ENCODE measurements around the gene ACER1.
A peak's percentile ranks its signal among the peaks of the same experiment; 100 is the strongest.
"Not testable (repeated sequence)": the region's sequence is repeated elsewhere in the genome, so short reads cannot be mapped to it uniquely, and the experiment has no call there.

The ACER1 gene

GRCh38 chr19:6333439-6333838 is at the start of gene ACER1:
ACER1 (minus strand) TSS chr19:6333612; CDS start chr19:6333551, 61 bp downstream.
- DNase-seq: no peak

GRCh38 chr19:6383188-6383587 is 49.8 kb upstream of the ACER1 start:
- no peak for DNase-seq

DNA sequence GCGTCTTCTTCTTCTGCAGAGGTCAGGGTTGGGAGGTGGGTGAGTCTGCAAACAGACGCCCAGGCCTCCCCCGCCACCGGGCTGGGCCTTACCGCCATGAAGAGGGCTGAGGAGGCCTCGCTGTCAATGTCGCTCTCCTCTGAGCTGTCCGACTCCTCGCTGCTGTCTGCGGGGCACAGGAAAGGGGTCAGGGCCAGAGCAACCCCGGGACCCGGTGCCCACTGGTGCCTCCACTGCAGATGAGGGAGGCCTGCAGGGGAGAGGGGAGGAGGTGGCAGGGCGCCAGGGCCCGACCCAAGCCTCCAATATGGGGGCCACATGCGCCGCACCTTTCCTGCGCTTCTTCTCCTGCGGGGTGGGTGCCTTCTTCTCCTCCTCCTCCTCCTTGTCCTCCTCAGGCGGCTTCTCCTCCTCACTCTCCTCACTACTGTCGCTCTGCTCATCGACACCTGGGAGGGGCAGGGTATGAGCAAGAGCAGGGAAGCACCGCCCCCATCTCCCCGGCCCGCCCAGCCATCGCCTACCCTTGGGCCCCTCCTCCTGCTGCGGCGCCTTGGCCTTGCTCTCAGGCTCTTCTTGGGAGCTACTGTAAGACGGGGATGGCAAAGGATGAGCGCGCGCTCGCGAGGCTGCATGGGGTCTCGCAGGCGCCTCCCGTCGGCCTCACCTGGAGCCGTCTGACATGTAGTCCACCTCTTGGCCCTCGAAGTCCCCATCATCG is 47.8 kb upstream of the ACER1 start:
- DNase-seq: no peak

- no peak for DNase-seq
These were observed 46.3 kb upstream of the ACER1 start for GRCh38 chr19:6379744-6380143.

GRCh38 chr19:6378486-6378885 is 45.1 kb upstream of the ACER1 start:
- DNase-seq: peak in 1 of 56 donors; percentile 8

GRCh38 chr19:6378041-6378440 is 44.6 kb upstream of the ACER1 start:
- no peak for DNase-seq

DNA sequence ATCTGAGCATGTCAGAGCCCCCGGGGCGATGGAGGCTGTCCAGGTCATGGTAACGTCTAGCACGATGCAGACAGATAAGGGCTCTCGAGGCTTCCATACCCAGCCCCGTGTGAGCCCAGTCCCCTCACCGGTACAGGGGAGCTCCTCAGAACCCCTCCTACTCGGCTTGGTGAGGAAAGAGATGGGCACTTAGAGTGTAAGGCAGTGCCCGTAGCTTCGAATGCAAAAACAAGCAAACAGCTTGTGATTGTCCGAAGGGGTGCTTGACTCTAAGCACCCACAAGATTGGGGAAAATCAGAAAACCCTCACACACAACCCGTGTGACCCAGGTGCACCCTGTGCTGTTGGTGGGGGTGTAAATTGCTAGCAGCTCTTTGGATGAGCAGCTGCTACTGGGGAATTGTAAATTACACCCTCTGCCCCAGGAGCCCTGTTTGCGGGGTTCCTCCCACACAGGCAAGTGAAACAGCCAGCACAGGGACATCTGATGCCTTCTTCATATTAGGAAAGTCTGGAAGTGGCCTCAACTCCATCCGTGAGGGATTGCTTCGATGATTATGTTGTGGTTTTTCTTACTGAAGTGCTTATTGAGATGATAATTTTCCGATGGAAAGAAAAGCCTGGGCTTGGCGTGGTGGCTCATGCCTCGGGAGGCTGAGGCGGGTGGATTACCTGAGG is 43.2 kb upstream of the ACER1 start:
- DNase-seq: peak in 1 of 56 donors; percentile 4

- DNase-seq: no peak
These were observed 42.1 kb upstream of the ACER1 start, which contains the start of gene PSPN for GRCh38 chr19:6375411-6376010. PSPN (minus strand) TSS chr19:6375933; CDS start chr19:6375849, 84 bp downstream.

DNA sequence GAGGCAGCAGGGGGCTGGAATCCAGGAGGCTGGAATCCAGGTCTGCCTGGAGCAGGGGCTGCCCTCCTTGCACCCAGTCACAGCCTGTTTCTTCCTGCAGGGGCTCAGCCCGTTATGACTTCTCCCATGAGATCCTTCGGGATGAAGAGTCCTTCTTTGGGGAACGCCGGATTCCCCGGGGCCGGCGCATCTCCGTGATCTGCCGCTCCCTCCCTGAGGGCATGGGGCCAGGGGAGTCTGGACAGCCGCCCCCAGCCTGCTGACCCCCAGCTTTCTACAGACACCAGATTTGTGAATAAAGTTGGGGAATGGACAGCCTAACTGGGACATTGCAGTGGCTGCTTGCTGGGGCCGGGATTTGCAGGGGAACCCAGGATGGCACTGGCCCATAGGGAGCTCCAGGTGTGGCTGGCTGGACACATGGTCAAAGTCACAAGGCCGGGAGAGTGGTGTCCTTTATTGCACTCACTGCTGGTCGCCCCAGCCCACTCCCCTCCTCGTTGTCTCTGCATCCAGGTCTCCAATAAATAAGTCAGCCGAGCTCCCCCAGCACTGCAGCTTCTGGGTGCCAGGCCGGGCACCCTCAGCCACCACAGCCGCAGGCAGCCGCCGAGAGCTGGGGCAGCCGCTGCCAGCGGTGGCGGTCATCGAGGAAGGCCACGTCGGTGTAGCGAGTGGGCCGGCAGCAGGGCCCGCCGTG is 41.4 kb upstream of the ACER1 start:
- DNase-seq: no peak

GRCh38 chr19:6374161-6374709 is 40.8 kb upstream of the ACER1 start:
- DNase-seq: no peak

DNA sequence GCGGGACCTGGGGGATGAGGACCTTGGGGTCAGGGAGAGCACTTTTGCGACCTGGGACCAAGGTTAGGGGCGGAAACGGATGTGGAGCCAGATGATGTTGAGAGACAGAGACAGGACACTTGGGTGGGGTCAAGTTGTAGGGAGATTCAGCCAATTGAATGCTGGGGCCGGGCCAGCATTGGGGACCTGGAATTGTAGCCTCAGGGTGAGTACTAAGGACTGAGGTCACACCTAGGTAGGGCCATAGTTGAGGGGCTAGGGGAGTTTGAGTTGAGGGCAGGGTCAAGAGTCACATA is 40.3 kb upstream of the ACER1 start:
- no peak for DNase-seq

GRCh38 chr19:6373096-6373812 is 39.8 kb upstream of the ACER1 start:
- peak; percentile 40 to 99 (median 96) for DNase-seq

GRCh38 chr19:6372594-6373095 is 39.2 kb upstream of the ACER1 start, which contains the start of gene ALKBH7:
ALKBH7 (plus strand) TSS chr19:6372794; CDS start chr19:6372821, 27 bp downstream.
- peak; percentile 80 to 99 (median 97) for DNase-seq

GRCh38 chr19:6364353-6364752 is 30.9 kb upstream of the ACER1 start:
- DNase-seq: no peak

GRCh38 chr19:6362351-6362801 is 29.0 kb upstream of the ACER1 start:
- DNase-seq: no peak

DNA sequence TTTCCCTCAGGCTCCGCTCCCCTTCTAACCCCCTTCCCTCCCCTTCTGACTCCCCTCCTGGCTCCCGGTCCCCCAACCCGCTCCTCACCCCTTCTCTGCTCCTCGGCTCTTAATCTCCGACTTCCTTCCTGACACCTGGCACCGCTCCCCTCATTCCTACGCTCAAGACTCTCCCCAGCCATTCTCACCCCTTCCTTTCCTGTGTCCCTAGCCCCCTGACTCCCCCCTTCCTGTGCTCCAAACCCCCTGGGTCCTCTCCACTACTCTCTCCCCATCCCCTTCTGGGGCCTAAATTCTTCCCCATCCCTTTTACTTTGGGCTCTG is 28.6 kb upstream of the ACER1 start:
- no peak for DNase-seq

DNA sequence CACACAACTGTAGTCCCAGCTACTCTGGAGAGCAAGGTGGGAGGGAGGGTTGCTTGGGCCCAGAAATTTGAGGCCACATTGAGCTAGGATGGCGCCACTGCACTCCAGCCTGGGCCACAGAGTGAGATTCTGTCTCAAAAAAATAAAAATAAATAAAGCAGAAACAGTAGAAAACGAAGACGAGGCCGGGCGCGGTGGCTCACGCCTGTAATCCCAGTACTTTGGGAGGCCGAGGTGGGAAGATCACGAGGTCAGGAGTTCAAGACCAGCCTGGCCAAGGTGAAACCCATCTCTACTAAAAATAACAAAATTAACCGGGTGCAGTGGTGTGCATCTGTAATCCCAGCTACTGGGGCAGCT is 27.4 kb upstream of the ACER1 start:
- not testable (repeated sequence) for DNase-seq

- DNase-seq: not testable (repeated sequence)
These were observed 27.0 kb upstream of the ACER1 start for GRCh38 chr19:6360445-6360844.

DNA sequence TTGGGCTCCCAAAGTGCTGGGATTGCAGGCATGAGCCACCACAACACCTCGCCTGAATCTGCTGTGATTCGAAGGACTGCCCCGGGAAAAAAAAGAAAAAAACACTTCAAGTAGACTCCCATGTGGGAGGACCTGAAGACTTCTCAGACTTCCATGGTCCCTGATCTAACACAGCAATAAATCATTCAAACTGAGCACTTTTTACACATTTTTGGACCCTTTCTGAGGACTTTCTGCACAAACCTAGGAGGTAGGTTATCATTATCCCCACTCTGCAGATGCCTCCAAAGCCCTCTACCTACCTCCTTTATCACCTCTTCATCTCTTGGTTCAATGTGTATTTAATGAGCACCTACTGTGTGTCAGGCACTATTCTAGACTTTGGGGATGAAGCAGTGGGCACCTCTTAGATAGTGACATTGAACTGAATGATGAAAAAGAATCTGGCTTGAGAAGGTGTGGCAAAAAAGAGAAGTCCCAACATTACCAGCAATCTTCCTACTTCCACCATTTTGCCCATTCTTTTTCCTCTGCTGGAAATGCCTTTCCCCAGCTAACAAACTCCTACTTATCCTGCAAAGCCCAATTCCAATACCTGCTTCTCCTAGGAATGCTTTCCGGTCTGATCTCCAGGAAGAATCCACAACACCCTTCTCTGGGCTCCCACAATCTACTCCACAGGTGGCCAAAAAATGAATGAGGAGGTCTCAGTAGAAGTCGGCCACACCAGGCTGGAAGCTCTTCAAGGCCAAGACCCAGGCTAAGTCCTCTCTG is 26.3 kb upstream of the ACER1 start:
- no peak for DNase-seq

- no peak for DNase-seq
These were observed 24.6 kb upstream of the ACER1 start for GRCh38 chr19:6358003-6358402.
